Transverse colon (tissue), 4 donors: ENCODE data around the gene MED15.

ENCODE experiments used
- POLR2A ChIP-seq: fragments of 450-650 bp; IDR thresholded peaks from one replicate; pipeline ENCODE4 v1.6.1; 2016; ENCODE audit warnings: antibody characterized with exemption, mild to moderate bottlenecking, moderate library complexity
- POLR2AphosphoS5 ChIP-seq, 3 donors: sonication (generic); formaldehyde crosslinking; IDR thresholded peaks; one replicate each; pipeline ENCODE4 v1.6.1; 2016; ENCODE audit warnings: antibody characterized with exemption in 3 of 3
- TF ChIP-seq, protein P1 (sequence below), 5 experiments: fragments of 200-600 bp in 3 of 5; fragments of 450-650 bp in 2 of 5; sonication (generic) in 3 of 5; IDR thresholded peaks; 1 replicate in 2 of 5; 2 replicates in 3 of 5; pipeline ENCODE4 v1.5.1; 2016 to 2017; ENCODE audit warnings: antibody characterized with exemption in 5 of 5, inconsistent platforms in 3 of 5, mild to moderate bottlenecking in 2 of 5, moderate library complexity in 1 of 5

DNA sequence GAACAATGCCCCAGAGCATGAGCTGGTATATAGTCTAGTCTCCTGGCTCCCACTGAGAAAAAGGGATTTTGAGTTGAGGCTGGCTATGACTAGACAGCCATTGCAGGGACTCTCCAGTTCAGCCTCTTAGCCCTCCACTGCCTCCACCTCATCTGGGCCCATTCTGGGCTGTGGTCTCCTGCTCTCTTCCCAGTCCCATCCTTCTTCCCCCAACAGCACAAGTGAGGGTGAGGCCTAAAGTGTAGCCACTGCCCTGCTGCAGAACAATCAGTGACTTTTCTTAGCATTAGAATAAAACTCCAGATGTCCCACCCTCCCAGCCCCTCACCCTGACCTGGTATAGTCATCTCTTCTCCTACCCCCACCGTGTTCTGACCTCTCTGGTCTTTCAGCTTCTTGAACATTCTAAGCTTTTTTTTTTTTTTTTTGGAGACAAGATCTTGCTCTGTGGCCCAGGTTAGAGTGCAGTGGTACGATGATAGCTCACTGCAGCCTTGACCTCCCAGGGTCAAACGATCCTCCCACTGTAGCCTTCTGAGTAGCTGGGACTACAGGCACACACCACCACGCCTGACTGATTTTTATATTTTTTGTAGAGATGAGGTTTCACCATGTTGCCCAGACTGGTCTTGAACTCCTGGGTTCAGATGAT, 4.3 kb downstream of the MED15 start:
- TF ChIP-seq, protein P1, sequence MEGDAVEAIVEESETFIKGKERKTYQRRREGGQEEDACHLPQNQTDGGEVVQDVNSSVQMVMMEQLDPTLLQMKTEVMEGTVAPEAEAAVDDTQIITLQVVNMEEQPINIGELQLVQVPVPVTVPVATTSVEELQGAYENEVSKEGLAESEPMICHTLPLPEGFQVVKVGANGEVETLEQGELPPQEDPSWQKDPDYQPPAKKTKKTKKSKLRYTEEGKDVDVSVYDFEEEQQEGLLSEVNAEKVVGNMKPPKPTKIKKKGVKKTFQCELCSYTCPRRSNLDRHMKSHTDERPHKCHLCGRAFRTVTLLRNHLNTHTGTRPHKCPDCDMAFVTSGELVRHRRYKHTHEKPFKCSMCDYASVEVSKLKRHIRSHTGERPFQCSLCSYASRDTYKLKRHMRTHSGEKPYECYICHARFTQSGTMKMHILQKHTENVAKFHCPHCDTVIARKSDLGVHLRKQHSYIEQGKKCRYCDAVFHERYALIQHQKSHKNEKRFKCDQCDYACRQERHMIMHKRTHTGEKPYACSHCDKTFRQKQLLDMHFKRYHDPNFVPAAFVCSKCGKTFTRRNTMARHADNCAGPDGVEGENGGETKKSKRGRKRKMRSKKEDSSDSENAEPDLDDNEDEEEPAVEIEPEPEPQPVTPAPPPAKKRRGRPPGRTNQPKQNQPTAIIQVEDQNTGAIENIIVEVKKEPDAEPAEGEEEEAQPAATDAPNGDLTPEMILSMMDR (IDR thresholded peaks at IDR 0.05): no peak
- TF ChIP-seq POLR2AphosphoS5 (IDR thresholded peaks at IDR 0.05) (no peak), POLR2A (no peak)
